Frontal cortex (tissue), 4 donors: ENCODE results near the gene SLC25A25. TPM values are rescaled to one million over a fixed set of nuclear protein-coding genes. Genes with fewer than 3 reads are reported as not detected.
"Not testable (repeated sequence)": the region's sequence is repeated elsewhere in the genome, so short reads cannot be mapped to it uniquely, and the experiment has no call there.

Experiments used
- DNase-seq, 2 donors: peaks; one replicate each; pipeline ENCODE4 v3.0.0; 2012; ENCODE audit warnings: low spot score in 2 of 2
- FAIRE-seq: peaks from 2 replicates; lab custom pipeline; 2012; peaks lifted over from hg19 to GRCh38; lab: Jason Lieb, UNC
- total RNA-seq: library from RNA; depleted of rRNA; stranded (reverse); fragments of >200 nt; gene quantifications from one replicate; pipeline ENCODE4 v1.2.3, GENCODE V29; 2014
- donor health status: control.
- donor health status: control.
- donor health status: control.

Gene SLC25A25
- total RNA-seq, 1 donor from 2014 or later = 29.8 TPM

GRCh38 chr9:128106940-128107467, 39.0 kb downstream of the SLC25A25 start:
- FAIRE-seq = no peak
- DNase-seq = no peak

GRCh38 chr9:128107468-128108268, 39.6 kb downstream of the SLC25A25 start:
- FAIRE-seq (no peak), DNase-seq (no peak)

GRCh38 chr9:128108269-128109049, 40.4 kb downstream of the SLC25A25 start:
- DNase-seq (no peak), FAIRE-seq (no peak)

GRCh38 chr9:128109050-128109709, 41.1 kb downstream of the SLC25A25 start:
- FAIRE-seq (no peak), DNase-seq (no peak)

GRCh38 chr9:128111726-128112125, 43.7 kb downstream of the SLC25A25 start:
- FAIRE-seq, DNase-seq: not testable (repeated sequence)

- DNase-seq (no peak), FAIRE-seq (no peak)
These were observed 45.7 kb downstream of the SLC25A25 start for GRCh38 chr9:128113526-128114325.

GRCh38 chr9:128114326-128115186, 46.5 kb downstream of the SLC25A25 start:
- no peak for FAIRE-seq
- DNase-seq = no peak

- DNase-seq = no peak
These were observed 47.4 kb downstream of the SLC25A25 start for GRCh38 chr9:128115187-128116103.

GRCh38 chr9:128116104-128117083, 48.4 kb downstream of the SLC25A25 start:
- FAIRE-seq = no peak

More at GRCh38 chr9:128115187-128116103, 47.4 kb downstream of the SLC25A25 start:
- no peak for FAIRE-seq

GRCh38 chr9:128117613-128118471, 49.8 kb downstream of the SLC25A25 start:
- FAIRE-seq = no peak
- DNase-seq = peak; percentile 87 to 96

More at GRCh38 chr9:128116104-128117083, 48.4 kb downstream of the SLC25A25 start:
- DNase-seq = no peak

- FAIRE-seq (no peak), DNase-seq (no peak)
These were observed 50.4 kb downstream of the SLC25A25 start for GRCh38 chr9:128118472-128118857.

- FAIRE-seq (no peak), DNase-seq (no peak)
These were observed 51.1 kb downstream of the SLC25A25 start for GRCh38 chr9:128118971-128119665.

- FAIRE-seq = no peak
These were observed 52.2 kb downstream of the SLC25A25 start for GRCh38 chr9:128120061-128120740.

More at GRCh38 chr9:128120061-128120740, 52.2 kb downstream of the SLC25A25 start:
- DNase-seq = no peak
